Right lobe of liver (tissue), 6 donors: Measurements from ENCODE around the gene CRYBB2. TPM values are rescaled to one million over a fixed set of nuclear protein-coding genes. Genes with fewer than 3 reads are reported as not detected.

Experiments
- ATAC-seq, 4 donors: fragments of 200-7000 bp; cut with Tn5 transposase; one replicate each; pipeline ENCODE4 v1.9.1; 2020; ENCODE audit warnings: mild to moderate bottlenecking in 4 of 4, moderate library complexity in 4 of 4
- DNase-seq, 3 donors: peaks; one replicate each; pipeline ENCODE4 v3.0.0-alpha.2; 2020
- H3K27ac ChIP-seq, 3 donors: fragments of 200-600 bp; one replicate each; pipeline ENCODE4 v1.8.0; 2022
- H3K27me3 ChIP-seq, 2 donors: fragments of 200-600 bp; one replicate each; pipeline ENCODE4 v1.8.0; 2022
- H3K36me3 ChIP-seq, 4 donors: fragments of 200-600 bp; sonication (generic) in 1 of 4; one replicate each; pipeline versions ENCODE4 v1.5.1 to v1.8.0; 2017 to 2022; ENCODE audit warnings: control low read depth in 1 of 4
- H3K4me1 ChIP-seq, 4 donors: fragments of 200-600 bp; sonication (generic) in 1 of 4; one replicate each; pipeline versions ENCODE4 v1.5.1 to v1.8.0; 2017 to 2022; ENCODE audit warnings: control low read depth in 1 of 4
- H3K4me3 ChIP-seq, 3 donors: fragments of 200-600 bp; one replicate each; pipeline ENCODE4 v1.8.0; 2022
- H3K9me3 ChIP-seq, 4 donors: fragments of 200-600 bp; sonication (generic) in 1 of 4; one replicate each; pipeline versions ENCODE4 v1.5.1 to v1.8.0; 2017 to 2022; ENCODE audit warnings: control low read depth in 1 of 4
- CTCF ChIP-seq, 4 donors: fragments of 200-600 bp in 3 of 4; fragments of 450-650 bp in 1 of 4; IDR thresholded peaks; one replicate each; pipeline versions ENCODE4 v1.5.1 to v1.8.0; 2016 to 2022; ENCODE audit warnings: antibody characterized with exemption in 4 of 4, mild to moderate bottlenecking in 2 of 4
- POLR2A ChIP-seq: fragments of 450-650 bp; IDR thresholded peaks from one replicate; pipeline ENCODE4 v1.6.1; 2017; ENCODE audit warnings: antibody characterized with exemption, mild to moderate bottlenecking
- WGBS: methylation state at CpG from one replicate; pipeline ENCODE4 v1.1.6; 2018; ENCODE audit warnings: low coverage, low lambda C conversion rate; ENCODE audit not compliant: insufficient coverage; ENCODE audit errors: missing lambda C conversion rate; 5-methylcytosine and 5-hydroxymethylcytosine counted together
- intact Hi-C, 2 donors: fragments of 100-400 bp; cut with DNase I; formaldehyde crosslinking; loops; one replicate each; pipeline versions ENCODE4 v1.11.2 to v1.14.1; 2022
- total RNA-seq, 6 experiments: library from RNA; depleted of rRNA in 2 of 6; stranded (reverse); fragments of >200 nt in 2 of 6; fragmentation: NEBNext Ultra II Directional in 3 of 6; extraction: Animal tissue kit (Norgen Biotek cat#: 25700) in 3 of 6; gene quantifications; one replicate each; pipeline versions ENCODE4 v1.1.0 to v1.2.4, GENCODE V29; 2016 to 2023
- donor health status: DM: no; HTN: yes; CAD: no.
- donor health status: DM: no; HTN: no; CAD: no.
- donor health status: DM: no; HTN: no; CAD: no.
- donor health status: DM: no; HTN: yes; CAD: no.
- donor health status: DM: no; HTN: yes; CAD: no.

The CRYBB2 gene
- total RNA-seq, 6 experiments from 2014 or later: not detected

GRCh38 chr22:25174888-25175411, 44.5 kb upstream of the CRYBB2 start:
- TF ChIP-seq POLR2A (no peak), CTCF (IDR thresholded peaks at IDR 0.05) (no peak)
- intact Hi-C loops: loop anchor here (10.0 kb wide), 2 partner anchors 80 to 100 kb away; no protein-coding TSS in a partner anchor
- no peak overlapping the region for H3K4me3 ChIP-seq
- H3K27ac ChIP-seq: no peak overlapping the region
- DNase-seq (no peak), ATAC-seq (no peak)
- no peaks in the 10 kb centered on the region for H3K27me3 ChIP-seq
- 71% methylated on average over 3 of the region's 6 CpGs for WGBS
- no peaks in the 10 kb centered on the region for H3K9me3 ChIP-seq
- peaks cover 5 to 58% (median 34%) of the 10 kb centered on the region in 4 donors for H3K36me3 ChIP-seq
- peaks cover 0 to 19% (median 5%) of the 10 kb centered on the region in 4 donors for H3K4me1 ChIP-seq

- H3K9me3 ChIP-seq: no peaks in the 10 kb centered on the region
- no peaks in the 10 kb centered on the region for H3K27me3 ChIP-seq
- peaks cover 5 to 61% (median 35%) of the 10 kb centered on the region in 4 donors for H3K36me3 ChIP-seq
- WGBS: 100% methylated on average over 2 of the region's 6 CpGs
- TF ChIP-seq CTCF (IDR thresholded peaks at IDR 0.05) (no peak), POLR2A (no peak)
- no peak for DNase-seq
- intact Hi-C loops: loop anchor here (10.0 kb wide), 2 partner anchors 81 to 101 kb away; no protein-coding TSS in a partner anchor
- no peak overlapping the region for H3K4me3 ChIP-seq
- peaks cover 0 to 7% (median under 1%) of the 10 kb centered on the region in 4 donors for H3K4me1 ChIP-seq
- no peak overlapping the region for H3K27ac ChIP-seq
- no peak for ATAC-seq
Measured at GRCh38 chr22:25176175-25176574, 43.3 kb upstream of the CRYBB2 start.

- no peak overlapping the region for H3K27ac ChIP-seq
- no peak for ATAC-seq
- peaks cover 5 to 59% (median 32%) of the 10 kb centered on the region in 4 donors for H3K36me3 ChIP-seq
- H3K27me3 ChIP-seq: no peaks in the 10 kb centered on the region
- no peak for DNase-seq
- 85% methylated on average over 3 of the region's 3 CpGs for WGBS
- intact Hi-C loops: loop anchor here (10.0 kb wide), 2 partner anchors 82 to 102 kb away; no protein-coding TSS in a partner anchor
- no peaks in the 10 kb centered on the region for H3K9me3 ChIP-seq
- TF ChIP-seq POLR2A (no peak), CTCF (IDR thresholded peaks at IDR 0.05) (no peak)
- H3K4me1 ChIP-seq: peaks cover 0 to 9% (median 4%) of the 10 kb centered on the region in 4 donors
- H3K4me3 ChIP-seq: no peak overlapping the region
Measured at GRCh38 chr22:25176799-25177198, 42.6 kb upstream of the CRYBB2 start.

- no peak for TF ChIP-seq POLR2A
- no peak for TF ChIP-seq CTCF (IDR thresholded peaks at IDR 0.05)
- DNase-seq (no peak), ATAC-seq (no peak)
- Histone ChIP-seq H3K9me3 (no peaks in the 10 kb centered on the region), H3K4me1 (peaks cover 0 to 10% (median 5%) of the 10 kb centered on the region in 4 donors), H3K27me3 (no peaks in the 10 kb centered on the region), H3K36me3 (peaks cover 5 to 62% (median 30%) of the 10 kb centered on the region in 4 donors), H3K4me3 (no peak overlapping the region), H3K27ac (no peak overlapping the region)
- WGBS: 87% methylated on average over 7 of the region's 13 CpGs
- intact Hi-C loops: loop anchor here (10.0 kb wide), 2 partner anchors 82 to 102 kb away; no protein-coding TSS in a partner anchor
Measured at GRCh38 chr22:25177226-25177625, 42.2 kb upstream of the CRYBB2 start.
